ENCODE results near the gene DNTT.

GRCh38 chr10:96299383-96299782 is 4.9 kb upstream of the DNTT start:
- TF ChIP-seq GATA3 (IDR thresholded peaks at IDR 0.05; ENCODE audit: low read depth, low read length), result no peak
- no peak for TF ChIP-seq GATA2 (IDR thresholded peaks at IDR 0.05; ENCODE audit: low read depth, low read length)

All from SH-SY5Y (cell line).